Gastrocnemius medialis (tissue), 4 donors: ENCODE results near the gene PDE4D. TPM values are rescaled to one million over a fixed set of nuclear protein-coding genes. Genes with fewer than 3 reads are reported as not detected.

ENCODE experiments used
- ATAC-seq, 2 donors: fragments of 150-250 bp; one replicate each; pipeline ENCODE4 v1.9.1; 2016
- DNase-seq, 2 donors: peaks; one replicate each; pipeline ENCODE4 v3.0.0-alpha.2; 2019
- H3K27ac ChIP-seq, 4 donors: fragments of 200-600 bp; sonication (generic); 1 replicate in 1 of 4; 2 replicates in 3 of 4; pipeline ENCODE4 v1.5.1; 2016 to 2018; ENCODE audit warnings: mild to moderate bottlenecking in 2 of 4, moderate library complexity in 1 of 4
- H3K27me3 ChIP-seq, 3 donors: fragments of 200-600 bp; sonication (generic) in 2 of 3; 1 replicate in 1 of 3; 2 replicates in 2 of 3; pipeline versions ENCODE4 v1.5.1 to v1.6.0; 2016 to 2019; ENCODE audit warnings: mild to moderate bottlenecking in 1 of 3, moderate library complexity in 1 of 3
- H3K36me3 ChIP-seq, 2 donors: fragments of 200-600 bp; sonication (generic) in 1 of 2; one replicate each; pipeline ENCODE4 v1.5.1; 2017 to 2018
- H3K4me1 ChIP-seq, 2 donors: fragments of 200-600 bp; sonication (generic) in 1 of 2; one replicate each; pipeline ENCODE4 v1.5.1; 2016 to 2017; ENCODE audit warnings: mild to moderate bottlenecking in 2 of 2
- H3K4me3 ChIP-seq, 4 donors: fragments of 200-600 bp; sonication (generic) in 3 of 4; 1 replicate in 1 of 4; 2 replicates in 3 of 4; pipeline ENCODE4 v1.5.1; 2016 to 2019; ENCODE audit warnings: mild to moderate bottlenecking in 2 of 4
- H3K9me3 ChIP-seq, 3 donors: fragments of 200-600 bp; sonication (generic) in 2 of 3; 1 replicate in 1 of 3; 2 replicates in 2 of 3; pipeline ENCODE4 v1.5.1; 2016 to 2019
- CTCF ChIP-seq, 5 experiments: fragments of 450-650 bp in 3 of 5; fragments of 200-600 bp in 2 of 5; sonication (generic) in 2 of 5; IDR thresholded peaks in 4 of 5; conservative IDR thresholded peaks in 1 of 5; 1 replicate in 4 of 5; 2 replicates in 1 of 5; pipeline ENCODE4 v1.5.1; 2016 to 2019; ENCODE audit warnings: antibody characterized with exemption in 5 of 5, mild to moderate bottlenecking in 3 of 5, moderate library complexity in 3 of 5
- POLR2A ChIP-seq, 2 donors: fragments of 450-650 bp; IDR thresholded peaks; one replicate each; pipeline ENCODE4 v1.6.1; 2017; ENCODE audit warnings: antibody characterized with exemption in 2 of 2, mild to moderate bottlenecking in 2 of 2, moderate library complexity in 2 of 2
- in situ Hi-C, 4 donors: fragments of 200-750 bp; cut with MboI; loops; one replicate each; pipeline versions ENCODE4 v1.15.0 to v1.8.0; 2017; ENCODE audit warnings: low sequenced_read_pairs in 4 of 4
- intact Hi-C: fragments of 100-400 bp; cut with DNase I; formaldehyde crosslinking; loops from one replicate; pipeline ENCODE4 v1.15.1; 2023; ENCODE audit warnings: low total_unique reads
- total RNA-seq, 4 donors: library from RNA; depleted of rRNA; stranded (reverse); fragments of >200 nt; gene quantifications; one replicate each; pipeline versions ENCODE4 v1.1.0 to v1.2.3, GENCODE V29; 2016

The PDE4D gene
- total RNA-seq, 4 donors from 2014 or later = 133 to 223 (median 185) TPM

GRCh38 chr5:59807806-59808205, 85.7 kb downstream of the PDE4D start:
- Histone ChIP-seq H3K9me3 (no peaks in the 10 kb centered on the region), H3K4me3 (no peak overlapping the region), H3K27me3 (no peaks in the 10 kb centered on the region), H3K36me3 (no peaks in the 10 kb centered on the region), H3K4me1 (no peaks in the 10 kb centered on the region), H3K27ac (no peak overlapping the region)
- intact Hi-C loops = no loop called here
- in situ Hi-C loops = loop anchor here in 2 of 4 donors (10.0 to 25.0 kb wide), 3 partner anchors 303 to 879 kb away; no protein-coding TSS in a partner anchor
- TF ChIP-seq POLR2A (IDR thresholded peaks at IDR 0.05) (no peak), CTCF (IDR thresholded peaks at IDR 0.05 in 4 of 5, conservative IDR thresholded peaks at IDR 0.05 in 1 of 5) (no peak)
- DNase-seq = no peak
- no peak for ATAC-seq

- Histone ChIP-seq H3K27me3 (no peaks in the 10 kb centered on the region), H3K4me1 (peaks cover 7 to 11% of the 10 kb centered on the region in 2 donors), H3K4me3 (no peak overlapping the region), H3K9me3 (no peaks in the 10 kb centered on the region), H3K27ac (no peak overlapping the region), H3K36me3 (no peaks in the 10 kb centered on the region)
- TF ChIP-seq POLR2A (IDR thresholded peaks at IDR 0.05) = no peak
- TF ChIP-seq CTCF (IDR thresholded peaks at IDR 0.05 in 4 of 5, conservative IDR thresholded peaks at IDR 0.05 in 1 of 5) = no peak
- in situ Hi-C loops = loop anchor here in 2 of 4 donors (10.0 to 25.0 kb wide), 3 partner anchors 296 to 887 kb away; no protein-coding TSS in a partner anchor
- DNase-seq (no peak), ATAC-seq (no peak)
- intact Hi-C loops = loop anchor here (5.0 kb wide), 1 partner anchor 928 kb away; no protein-coding TSS in a partner anchor
Observed at GRCh38 chr5:59800347-59800893, 93.1 kb downstream of the PDE4D start.

GRCh38 chr5:59799668-59800346, 93.7 kb downstream of the PDE4D start:
- Histone ChIP-seq H3K4me3 (no peak overlapping the region), H3K9me3 (no peaks in the 10 kb centered on the region), H3K27ac (peak overlapping the region in 1 of 4 donors; percentile 18), H3K4me1 (peaks cover 7 to 11% of the 10 kb centered on the region in 2 donors), H3K36me3 (no peaks in the 10 kb centered on the region), H3K27me3 (no peaks in the 10 kb centered on the region)
- in situ Hi-C loops (loop anchor here (5.0 to 25.0 kb wide), 8 partner anchors 115 to 913 kb away; no protein-coding TSS in a partner anchor), intact Hi-C loops (loop anchor here (5.0 to 10.0 kb wide), 3 partner anchors 125 to 928 kb away; no protein-coding TSS in a partner anchor)
- ATAC-seq (peak; percentile 64 to 81), DNase-seq (no peak)
- TF ChIP-seq CTCF (IDR thresholded peaks at IDR 0.05 in 4 of 5, conservative IDR thresholded peaks at IDR 0.05 in 1 of 5) = peak; percentile 65 to 82 (median 72)
- no peak for TF ChIP-seq POLR2A (IDR thresholded peaks at IDR 0.05)

- no peaks in the 10 kb centered on the region for H3K36me3 ChIP-seq
- ATAC-seq = peak in 1 of 2 donors; percentile 16
- no peak for TF ChIP-seq CTCF (IDR thresholded peaks at IDR 0.05 in 4 of 5, conservative IDR thresholded peaks at IDR 0.05 in 1 of 5)
- TF ChIP-seq POLR2A (IDR thresholded peaks at IDR 0.05) = no peak
- no peaks in the 10 kb centered on the region for H3K9me3 ChIP-seq
- peaks cover 7 to 11% of the 10 kb centered on the region in 2 donors for H3K4me1 ChIP-seq
- in situ Hi-C loops (loop anchor here (5.0 to 25.0 kb wide), 5 partner anchors 114 to 912 kb away; no protein-coding TSS in a partner anchor), intact Hi-C loops (loop anchor here (10.0 kb wide), 2 partner anchors 124 to 614 kb away; no protein-coding TSS in a partner anchor)
- H3K4me3 ChIP-seq = no peak overlapping the region
- peak overlapping the region in 1 of 4 donors; percentile 3 for H3K27ac ChIP-seq
- H3K27me3 ChIP-seq = no peaks in the 10 kb centered on the region
- no peak for DNase-seq
Observed at GRCh38 chr5:59798862-59799667, 94.5 kb downstream of the PDE4D start.
